HEK293T (cell line): ENCODE results near the gene TIGD6.

Experiments
- L3MBTL2 ChIP-seq: fragments of 450-650 bp; conservative IDR thresholded peaks from 2 replicates; pipeline ENCODE4 v1.6.1; 2016; ENCODE audit warnings: mild to moderate bottlenecking
- NFRKB ChIP-seq: fragments of 450-650 bp; IDR thresholded peaks from 2 replicates; pipeline ENCODE4 v1.6.1; 2016; ENCODE audit warnings: mild to moderate bottlenecking, moderate library complexity
- SP1 ChIP-seq: fragments of 450-650 bp; IDR thresholded peaks from 2 replicates; pipeline ENCODE4 v1.6.1; 2017
- SUZ12 ChIP-seq: fragments of 450-650 bp; IDR thresholded peaks from 2 replicates; pipeline ENCODE4 v1.6.1; 2016; ENCODE audit warnings: mild to moderate bottlenecking

DNA sequence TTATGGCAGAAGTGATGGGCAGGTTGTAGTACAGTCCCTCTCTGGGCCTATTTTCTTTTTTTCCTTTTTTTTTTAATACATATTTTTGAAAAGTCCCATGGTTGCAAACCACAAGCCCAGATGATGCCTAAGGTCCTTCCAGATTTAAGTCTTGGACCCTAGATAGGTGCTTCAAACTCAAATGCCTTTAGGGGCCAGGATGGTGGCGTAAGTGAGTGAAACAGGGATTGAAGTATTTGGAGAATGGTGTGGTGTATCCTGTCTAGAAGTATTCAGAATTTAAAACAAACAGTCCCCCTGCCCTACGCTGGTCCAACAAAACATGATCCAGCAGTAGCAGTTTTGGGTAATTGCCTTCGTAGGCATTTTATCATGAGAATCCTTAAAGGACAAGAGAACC lies 2.2 kb downstream of the TIGD6 start:
- no peak for TF ChIP-seq L3MBTL2
- TF ChIP-seq NFRKB, result no peak
- TF ChIP-seq SUZ12, result no peak
- TF ChIP-seq SP1, result no peak
